Lung (tissue), 12 donors: Measurements from ENCODE around the gene ANXA10. TPM values are rescaled to one million over a fixed set of nuclear protein-coding genes. Genes with fewer than 3 reads are reported as not detected.
"Not testable (repeated sequence)": the region's sequence is repeated elsewhere in the genome, so short reads cannot be mapped to it uniquely, and the experiment has no call there.

Experiments
- ATAC-seq: fragments of 200-7000 bp; cut with Tn5 transposase; one replicate; pipeline ENCODE4 v1.9.1; 2020; ENCODE audit warnings: moderate number of reproducible peaks; ENCODE audit not compliant: insufficient read depth, low FRiP score
- DNase-seq, 3 donors: peaks; one replicate each; pipeline ENCODE4 v3.0.0-alpha.2; 2013 to 2017
- H3K27ac ChIP-seq, 2 donors: one replicate each; pipeline ENCODE4 v1.5.1; 2013; ENCODE audit warnings: mild to moderate bottlenecking in 2 of 2, moderate library complexity in 2 of 2, control low read depth in 1 of 2, inconsistent platforms in 1 of 2, low read depth in 1 of 2, low read length in 1 of 2
- H3K27me3 ChIP-seq, 3 donors: one replicate each; pipeline ENCODE4 v1.5.1; 2013; ENCODE audit warnings: low read length in 2 of 3; ENCODE audit not compliant: control insufficient read depth in 3 of 3, insufficient read depth in 3 of 3
- H3K36me3 ChIP-seq, 4 donors: one replicate each; pipeline ENCODE4 v1.5.1; 2013; ENCODE audit warnings: low read length in 4 of 4, mild to moderate bottlenecking in 1 of 4, moderate library complexity in 1 of 4; ENCODE audit not compliant: control insufficient read depth in 4 of 4, insufficient read depth in 4 of 4
- H3K4me1 ChIP-seq, 5 donors: one replicate each; pipeline ENCODE4 v1.5.1; 2013; ENCODE audit warnings: low read length in 5 of 5, mild to moderate bottlenecking in 2 of 5, moderate library complexity in 1 of 5; ENCODE audit not compliant: control insufficient read depth in 5 of 5, insufficient read depth in 5 of 5
- H3K4me3 ChIP-seq: one replicate; pipeline ENCODE4 v1.5.1; 2013; ENCODE audit warnings: mild to moderate bottlenecking, control low read depth, moderate library complexity
- H3K9ac ChIP-seq, 2 donors: one replicate each; pipeline ENCODE4 v1.5.1; 2013; ENCODE audit warnings: low read length in 2 of 2, control low read depth in 1 of 2; ENCODE audit not compliant: insufficient read depth in 1 of 2
- H3K9me3 ChIP-seq, 4 donors: one replicate each; pipeline ENCODE4 v1.5.1; 2013; ENCODE audit warnings: low read length in 3 of 4, mild to moderate bottlenecking in 1 of 4, moderate library complexity in 1 of 4; ENCODE audit not compliant: control insufficient read depth in 4 of 4, insufficient read depth in 3 of 4
- WGBS, 2 donors: extraction: QIAGEN DNeasy Blood & Tissue Kit; methylation state at CpG; one replicate each; pipeline ENCODE4 v1.1.7; 2013; 5-methylcytosine and 5-hydroxymethylcytosine counted together
- polyA plus RNA-seq, 2 donors: library from polyadenylated mRNA; stranded (reverse); fragments of 200-250 nt; gene quantifications; one replicate each; pipeline ENCODE4 v1.2.1, GENCODE V29; 2013
- total RNA-seq, 2 donors: library from RNA; depleted of rRNA in 1 of 2; stranded (reverse); fragments of >200 nt in 1 of 2; gene quantifications; one replicate each; pipeline ENCODE4 v1.2.1, GENCODE V29; 2014 to 2021
- TF ChIP-seq, protein P1 (sequence below): IDR thresholded peaks from 2 replicates; pipeline ENCODE4 v1.5.1; 2012; ENCODE audit warnings: mild to moderate bottlenecking; ENCODE audit errors: control extremely low read depth, extremely low read depth
- donor health status: control.
- donor health status: control.
- donor health status: Bipolar disorder and iron deficiency.
- donor health status: healthy.
- donor health status: DM: yes; HTN: yes; CAD: no.

Gene ANXA10
- total and polyA plus RNA-seq, 4 donors = 0.64 TPM; not detected in 3

DNA sequence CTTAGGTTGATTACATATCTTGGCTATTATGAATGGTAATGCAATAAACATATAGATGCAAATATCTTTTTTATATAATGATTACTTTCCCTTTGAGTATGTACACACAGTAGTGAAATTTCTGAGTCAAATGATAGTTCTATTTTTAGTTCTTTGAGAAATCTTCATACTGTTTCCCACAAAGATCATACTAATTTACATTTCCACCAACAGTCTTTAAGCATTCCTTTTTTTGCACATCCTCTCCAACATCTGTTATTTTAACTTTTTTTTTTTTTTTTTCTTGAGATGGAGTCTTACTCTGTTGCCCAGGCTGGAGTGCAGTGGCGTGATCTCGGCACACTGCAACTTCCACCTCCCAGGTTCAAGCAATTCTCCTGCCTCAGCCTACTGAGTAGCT lies 45.4 kb downstream of the ANXA10 start:
- not testable (repeated sequence) for H3K27ac ChIP-seq, H3K9me3 ChIP-seq, H3K36me3 ChIP-seq, ATAC-seq, H3K27me3 ChIP-seq, H3K4me3 ChIP-seq, H3K9ac ChIP-seq, H3K4me1 ChIP-seq, DNase-seq
- WGBS, 2 donors = 89 to 97% methylated on average over 2 of the region's 2 CpGs

DNA sequence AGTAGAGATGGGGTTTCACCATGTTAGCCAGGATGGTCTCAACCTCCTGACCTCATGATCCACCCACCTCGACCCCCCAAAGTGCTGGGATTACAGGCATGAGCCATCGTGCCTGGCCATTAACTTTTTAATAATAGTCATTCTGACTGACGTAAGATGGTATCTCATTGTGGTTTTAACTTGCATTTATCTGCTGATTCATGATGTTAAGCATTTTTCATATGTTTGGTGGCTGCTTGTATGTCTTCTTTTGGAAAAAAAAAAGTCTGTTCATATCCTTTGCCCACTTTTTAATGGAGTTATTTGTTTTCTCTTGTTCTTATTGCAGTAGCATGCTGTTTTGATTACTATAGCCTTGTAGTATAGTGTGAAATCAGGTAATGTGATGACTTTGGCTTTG lies 45.8 kb downstream of the ANXA10 start:
- 47 to 70% methylated on average over 3 of the region's 3 CpGs for WGBS, 2 donors
- TF ChIP-seq, protein P1, sequence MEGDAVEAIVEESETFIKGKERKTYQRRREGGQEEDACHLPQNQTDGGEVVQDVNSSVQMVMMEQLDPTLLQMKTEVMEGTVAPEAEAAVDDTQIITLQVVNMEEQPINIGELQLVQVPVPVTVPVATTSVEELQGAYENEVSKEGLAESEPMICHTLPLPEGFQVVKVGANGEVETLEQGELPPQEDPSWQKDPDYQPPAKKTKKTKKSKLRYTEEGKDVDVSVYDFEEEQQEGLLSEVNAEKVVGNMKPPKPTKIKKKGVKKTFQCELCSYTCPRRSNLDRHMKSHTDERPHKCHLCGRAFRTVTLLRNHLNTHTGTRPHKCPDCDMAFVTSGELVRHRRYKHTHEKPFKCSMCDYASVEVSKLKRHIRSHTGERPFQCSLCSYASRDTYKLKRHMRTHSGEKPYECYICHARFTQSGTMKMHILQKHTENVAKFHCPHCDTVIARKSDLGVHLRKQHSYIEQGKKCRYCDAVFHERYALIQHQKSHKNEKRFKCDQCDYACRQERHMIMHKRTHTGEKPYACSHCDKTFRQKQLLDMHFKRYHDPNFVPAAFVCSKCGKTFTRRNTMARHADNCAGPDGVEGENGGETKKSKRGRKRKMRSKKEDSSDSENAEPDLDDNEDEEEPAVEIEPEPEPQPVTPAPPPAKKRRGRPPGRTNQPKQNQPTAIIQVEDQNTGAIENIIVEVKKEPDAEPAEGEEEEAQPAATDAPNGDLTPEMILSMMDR = no peak
- no peak overlapping the region for H3K9ac ChIP-seq
- DNase-seq (no peak), ATAC-seq (no peak)
- H3K9me3 ChIP-seq = no peaks in the 10 kb centered on the region
- no peak overlapping the region for H3K4me3 ChIP-seq
- no peaks in the 10 kb centered on the region for H3K36me3 ChIP-seq
- no peaks in the 10 kb centered on the region for H3K27me3 ChIP-seq
- no peak overlapping the region for H3K27ac ChIP-seq
- H3K4me1 ChIP-seq = peaks cover 0 to 4% (median 0%) of the 10 kb centered on the region in 5 donors

DNA sequence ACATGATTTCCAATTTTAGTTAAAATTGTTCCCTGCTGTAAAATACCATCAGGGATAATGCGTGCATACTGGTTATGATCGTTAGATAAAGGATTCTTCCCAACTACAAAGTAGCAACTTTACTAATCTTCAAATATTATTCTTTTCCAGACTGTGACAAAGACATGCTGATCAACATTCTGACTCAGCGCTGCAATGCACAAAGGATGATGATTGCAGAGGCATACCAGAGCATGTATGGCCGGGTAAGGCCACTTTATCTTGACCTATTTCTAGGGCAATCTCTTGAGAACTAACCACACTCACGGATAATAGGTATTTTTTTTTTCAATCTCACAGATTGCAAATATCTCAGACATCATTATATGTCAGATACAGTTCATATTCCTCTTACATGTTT lies 47.0 kb downstream of the ANXA10 start:
- Histone ChIP-seq H3K36me3 (no peaks in the 10 kb centered on the region), H3K9ac (no peak overlapping the region), H3K27me3 (no peaks in the 10 kb centered on the region), H3K4me3 (no peak overlapping the region), H3K27ac (no peak overlapping the region), H3K4me1 (no peaks in the 10 kb centered on the region), H3K9me3 (no peaks in the 10 kb centered on the region)
- no peak for DNase-seq
- no peak for ATAC-seq
- WGBS, 2 donors = 84 to 88% methylated on average over 5 of the region's 5 CpGs
- TF ChIP-seq, protein P1 = no peak

DNA sequence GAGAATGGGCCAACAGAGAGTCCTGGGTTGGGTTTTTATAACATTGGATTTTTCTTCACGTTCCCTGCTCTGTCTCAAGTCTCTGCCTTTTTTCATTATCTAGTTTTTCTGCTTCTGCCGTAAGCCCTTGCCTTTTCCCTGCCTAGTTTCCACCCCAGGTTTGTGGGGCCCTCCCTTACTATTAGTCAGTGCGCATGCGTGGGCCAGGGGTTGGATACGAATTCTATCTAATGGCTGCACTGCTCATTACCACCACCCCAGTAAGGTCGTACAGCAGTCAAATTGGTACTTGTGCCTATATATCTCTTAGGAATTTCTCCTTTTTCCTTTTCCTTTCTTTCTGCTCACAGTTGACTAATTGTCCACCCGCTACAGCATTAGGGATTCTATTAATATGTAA lies 49.4 kb downstream of the ANXA10 start:
- DNase-seq = no peak
- no peak overlapping the region for H3K9ac ChIP-seq
- 93% methylated on average over 7 of the region's 7 CpGs for WGBS, 2 donors
- no peaks in the 10 kb centered on the region for H3K27me3 ChIP-seq
- H3K4me3 ChIP-seq = no peak overlapping the region
- H3K36me3 ChIP-seq = no peaks in the 10 kb centered on the region
- TF ChIP-seq, protein P1 = no peak
- H3K9me3 ChIP-seq = no peaks in the 10 kb centered on the region
- no peak overlapping the region for H3K27ac ChIP-seq
- H3K4me1 ChIP-seq = no peaks in the 10 kb centered on the region
- ATAC-seq = no peak
